ENCODE results near the gene NMRK2. TPM values are rescaled to one million over a fixed set of nuclear protein-coding genes. Genes with fewer than 3 reads are reported as not detected.

NMRK2 gene
- total and polyA plus RNA-seq, 2 of the 13 experiments (the other 11 are each of a cell fraction or from before 2014, with no cell fraction given) = not detected

GRCh38 chr19:3932931-3933810 is at the start of gene NMRK2 (continued):
- no peak for TF ChIP-seq ZNF687 (CRISPR knock-in tag; IDR thresholded peaks at IDR 0.05)
- no peak for TF ChIP-seq ZMAT5 (CRISPR knock-in tag; IDR thresholded peaks at IDR 0.05; ENCODE audit: borderline replicate concordance, low read depth)
- TF ChIP-seq GMEB2 (CRISPR knock-in tag; IDR thresholded peaks at IDR 0.05; ENCODE audit: low read depth) = no peak
- TF ChIP-seq HMGXB3 (CRISPR knock-in tag; IDR thresholded peaks at IDR 0.05; ENCODE audit: borderline replicate concordance) = no peak
